NCI-H128 (cell line): ENCODE results near the gene MMRN2.
"Not testable (repeated sequence)": the region's sequence is repeated elsewhere in the genome, so short reads cannot be mapped to it uniquely, and the experiment has no call there.

Experiments
- DNase-seq: peaks from one replicate; lab custom pipeline; 2025; ENCODE audit not compliant: unreplicated experiment; lab: John Stamatoyannopoulos, UW

MMRN2 gene

GRCh38 chr10:86957471-86958115 is at the start of gene MMRN2:
Gene MMRN2, minus strand, starts transcription at chr10:86957615. Its CDS starts 74 bp downstream, at chr10:86957541.
- no peak for DNase-seq

GRCh38 chr10:87007124-87007523 is 49.7 kb upstream of the MMRN2 start:
- not testable (repeated sequence) for DNase-seq

- no peak for DNase-seq
These were observed 43.1 kb upstream of the MMRN2 start for GRCh38 chr10:87000491-87000890.

GRCh38 chr10:86999802-87000403 is 42.5 kb upstream of the MMRN2 start:
- DNase-seq, result not testable (repeated sequence)

GRCh38 chr10:86992929-86993328 is 35.5 kb upstream of the MMRN2 start:
- no peak for DNase-seq

- DNase-seq, result no peak
These were observed 35.0 kb upstream of the MMRN2 start for GRCh38 chr10:86992456-86992855.

GRCh38 chr10:86991362-86991761 is 33.9 kb upstream of the MMRN2 start:
- DNase-seq, result not testable (repeated sequence)

GRCh38 chr10:86988520-86988919 is 31.1 kb upstream of the MMRN2 start:
- no peak for DNase-seq

GRCh38 chr10:86984498-86984897 is 27.1 kb upstream of the MMRN2 start:
- DNase-seq, result not testable (repeated sequence)

- DNase-seq, result no peak
These were observed 24.3 kb upstream of the MMRN2 start for GRCh38 chr10:86981716-86982115.

GRCh38 chr10:86981020-86981419 is 23.6 kb upstream of the MMRN2 start:
- not testable (repeated sequence) for DNase-seq

- no peak for DNase-seq
These were observed 22.6 kb upstream of the MMRN2 start for GRCh38 chr10:86979977-86980448.

GRCh38 chr10:86979296-86979818 is 21.9 kb upstream of the MMRN2 start:
- DNase-seq, result no peak

GRCh38 chr10:86978457-86978856 is 21.0 kb upstream of the MMRN2 start:
- not testable (repeated sequence) for DNase-seq

- no peak for DNase-seq
These were observed 19.1 kb upstream of the MMRN2 start for GRCh38 chr10:86976362-86977056.

- DNase-seq, result no peak
These were observed 17.1 kb upstream of the MMRN2 start for GRCh38 chr10:86974484-86974883.

GRCh38 chr10:86972613-86973380 is 15.4 kb upstream of the MMRN2 start:
- DNase-seq, result no peak

GRCh38 chr10:86971232-86971991 is 14.0 kb upstream of the MMRN2 start:
- no peak for DNase-seq

- DNase-seq, result no peak
These were observed 13.5 kb upstream of the MMRN2 start for GRCh38 chr10:86970982-86971231.

GRCh38 chr10:86970162-86970981 is 13.0 kb upstream of the MMRN2 start:
- DNase-seq, result no peak
